GM18511 (cell line): Measurements from ENCODE around the gene PRICKLE1.

Experiments used
- ATAC-seq: cut with Tn5 transposase; IDR thresholded peaks from one replicate; pipeline ENCODE4 v1.9.1; 2021; ENCODE audit warnings: mild to moderate bottlenecking, moderate library complexity; ENCODE audit not compliant: unreplicated experiment

PRICKLE1 gene

GRCh38 chr12:42496886-42497285 is 92.7 kb downstream of the PRICKLE1 start:
- ATAC-seq, result no peak

DNA sequence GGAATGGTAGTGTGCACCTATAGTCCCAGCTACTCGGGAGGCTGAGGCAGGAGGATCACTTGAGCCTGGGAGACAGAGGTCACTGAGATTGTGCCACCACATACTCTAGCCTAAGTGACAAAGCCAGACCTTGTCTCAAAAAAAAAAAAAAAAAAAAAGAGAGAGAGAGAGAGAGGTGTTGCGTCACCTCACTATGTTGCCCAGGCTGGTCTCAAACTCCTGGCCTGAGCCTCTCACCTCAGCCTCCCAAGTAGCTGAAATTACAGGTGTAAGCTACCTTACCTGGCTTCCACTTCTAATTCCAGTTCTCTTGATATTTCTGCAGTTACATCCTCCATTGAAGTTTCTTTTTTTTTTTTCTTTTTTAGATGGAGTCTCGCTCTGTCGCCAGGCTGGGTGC is 94.3 kb downstream of the PRICKLE1 start:
- no peak for ATAC-seq

GRCh38 chr12:42492267-42492666 is 97.3 kb downstream of the PRICKLE1 start:
- no peak for ATAC-seq

GRCh38 chr12:42490261-42490842 is 99.2 kb downstream of the PRICKLE1 start:
- no peak for ATAC-seq

DNA sequence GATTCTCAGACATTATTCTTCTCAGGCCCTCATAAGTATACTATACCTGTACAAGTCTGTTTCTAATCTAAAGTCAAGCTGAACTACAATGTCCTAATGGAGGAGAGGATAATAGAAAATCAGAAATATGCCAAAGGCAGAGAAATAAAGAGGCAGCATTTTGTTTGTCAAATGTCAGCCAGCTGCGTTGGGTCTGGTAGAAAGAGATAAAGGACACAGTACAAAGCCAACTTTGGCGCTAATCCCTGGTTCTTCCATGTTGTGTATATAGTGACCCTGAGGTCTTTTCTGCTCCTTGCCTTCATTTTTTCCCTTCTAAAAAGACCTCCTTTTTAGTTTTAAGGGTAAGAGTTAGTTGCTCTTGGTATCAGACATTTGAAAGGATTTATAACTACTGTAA is 103.1 kb downstream of the PRICKLE1 start:
- ATAC-seq, result no peak

DNA sequence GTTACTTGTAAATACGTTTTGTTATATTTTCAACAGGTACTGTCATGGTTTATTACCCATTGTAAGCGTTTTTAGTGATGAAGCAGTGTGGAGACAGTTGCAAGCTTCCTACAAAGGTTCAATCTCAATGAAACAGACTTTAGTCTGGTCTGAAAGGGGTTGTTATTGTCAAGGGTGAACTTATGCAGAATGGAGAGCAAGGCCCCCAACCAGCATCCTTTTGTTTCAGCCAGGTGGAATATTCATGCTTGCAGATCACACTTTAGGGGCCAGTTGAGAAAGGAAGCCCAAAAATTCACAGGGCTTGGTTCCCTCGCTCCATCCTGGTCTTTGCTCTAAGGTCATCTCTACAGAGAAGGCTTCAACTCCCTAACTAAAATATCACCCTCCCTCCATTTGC is 103.7 kb downstream of the PRICKLE1 start:
- ATAC-seq, result no peak

DNA sequence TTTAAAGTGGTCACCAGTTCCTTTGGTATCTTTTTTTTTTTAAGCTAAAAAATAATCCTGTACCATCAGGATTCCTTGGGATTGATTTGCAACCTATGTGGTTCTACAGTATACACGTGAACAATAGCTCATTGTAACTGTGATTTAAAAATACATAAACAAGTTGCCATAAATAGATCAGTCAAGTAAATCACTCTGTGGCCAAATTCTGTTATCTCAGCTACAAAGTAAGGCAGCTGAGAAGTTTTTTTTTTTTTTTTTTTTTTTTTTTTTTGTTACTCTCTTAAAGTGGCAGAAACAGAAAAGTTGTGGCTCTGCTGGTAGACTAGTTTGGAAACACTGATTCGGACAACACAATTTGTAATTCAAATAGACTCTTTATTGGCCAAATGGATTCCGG is 104.5 kb downstream of the PRICKLE1 start:
- ATAC-seq, result no peak

DNA sequence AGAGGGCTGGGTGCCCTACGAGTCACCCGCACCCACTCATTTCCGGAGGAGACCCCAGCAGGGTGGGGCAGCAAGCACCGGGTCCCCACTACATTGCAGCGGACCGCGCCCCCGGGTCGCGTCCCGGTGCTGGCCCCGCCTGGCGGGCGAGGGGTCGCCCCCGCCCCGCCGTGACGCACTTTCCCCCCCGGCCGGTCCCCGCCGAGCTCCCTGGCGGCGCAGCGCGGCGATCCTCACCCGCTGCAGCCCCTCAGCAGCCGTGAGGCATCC is 106.1 kb downstream of the PRICKLE1 start:
- ATAC-seq, result peak; percentile 46

GRCh38 chr12:42482748-42483520 is 106.6 kb downstream of the PRICKLE1 start:
- peak; percentile 84 for ATAC-seq

GRCh38 chr12:42482041-42482747 is 107.4 kb downstream of the PRICKLE1 start:
- ATAC-seq, result peak; percentile 0

GRCh38 chr12:42481368-42481767 is 108.2 kb downstream of the PRICKLE1 start:
- no peak for ATAC-seq

- ATAC-seq, result no peak
These were observed 111.6 kb downstream of the PRICKLE1 start for GRCh38 chr12:42477941-42478340.

DNA sequence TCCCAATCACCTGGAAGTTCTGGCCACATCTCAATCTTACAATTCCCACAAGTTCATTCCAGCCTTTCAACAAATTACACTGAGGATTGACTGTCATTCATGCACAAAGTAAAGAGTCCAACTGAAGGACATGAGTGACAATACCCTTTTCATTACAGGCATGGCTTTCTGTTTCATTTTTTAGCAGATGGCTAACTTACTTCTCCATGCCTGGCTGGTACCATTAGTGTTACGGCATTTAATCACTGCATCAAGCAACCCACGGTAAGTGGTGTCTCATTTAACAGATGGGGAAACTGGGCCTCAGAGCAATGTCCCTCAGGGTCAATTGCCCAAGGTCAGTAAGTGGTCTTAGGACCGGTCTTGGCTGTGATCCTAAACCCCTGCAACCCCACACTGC is 114.4 kb downstream of the PRICKLE1 start:
- ATAC-seq, result peak; percentile 68

DNA sequence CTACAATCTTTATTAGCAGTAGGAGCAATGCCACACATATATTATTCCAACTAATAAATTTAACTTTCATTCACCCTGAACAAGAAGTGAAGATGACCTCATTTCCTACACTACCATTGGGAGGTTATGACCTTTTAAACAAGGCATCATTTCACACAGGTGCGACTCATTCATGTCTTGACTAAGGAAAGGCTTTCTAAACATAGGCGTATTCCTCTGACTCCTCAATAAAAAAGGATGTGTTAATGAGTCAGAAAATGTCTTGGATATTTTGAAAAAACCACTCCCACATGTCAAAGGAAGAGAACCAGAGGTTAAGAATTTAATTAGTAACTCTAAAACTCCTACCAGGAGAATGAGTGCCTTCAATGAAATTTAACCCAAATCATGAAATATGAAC is 115.2 kb downstream of the PRICKLE1 start:
- ATAC-seq, result peak; percentile 20

DNA sequence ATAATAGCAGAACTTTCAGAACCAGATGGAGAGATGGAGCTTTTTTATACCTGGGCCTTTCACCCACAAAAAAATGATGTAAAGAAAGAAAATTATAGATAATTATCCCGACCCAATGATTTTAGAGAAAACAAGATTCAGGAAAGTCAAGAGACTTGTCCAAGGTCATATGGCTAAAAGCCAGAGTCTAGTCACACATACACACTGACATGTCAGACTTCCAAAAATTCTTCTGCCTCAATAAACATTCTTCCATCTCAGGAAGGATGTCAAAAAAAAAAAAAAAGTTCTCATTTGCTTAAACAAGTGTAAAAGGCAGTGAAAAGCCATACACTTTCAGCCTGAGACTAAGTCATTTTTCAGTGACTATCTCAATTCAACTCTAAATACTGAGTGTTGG is 116.0 kb downstream of the PRICKLE1 start:
- no peak for ATAC-seq

GRCh38 chr12:42473130-42473529 is 116.4 kb downstream of the PRICKLE1 start:
- no peak for ATAC-seq

DNA sequence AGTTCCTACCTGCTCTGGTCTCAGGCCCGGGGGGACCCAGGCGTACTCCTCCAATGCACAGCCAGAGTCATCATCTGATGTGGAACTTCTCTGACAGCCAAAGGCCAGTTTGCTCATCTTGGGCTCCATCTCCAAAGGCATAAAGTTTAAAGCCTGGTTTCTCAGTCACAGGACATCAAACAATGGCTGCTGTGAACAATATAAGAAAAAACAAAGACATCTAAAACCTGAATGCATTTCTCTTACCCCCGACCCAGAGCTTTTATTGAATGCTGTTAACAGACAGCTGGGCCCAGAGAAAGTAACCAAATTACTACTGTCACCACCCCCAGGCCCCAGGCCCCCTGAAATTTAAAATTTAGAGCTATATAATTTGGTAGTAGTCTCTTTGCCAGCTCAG is 117.2 kb downstream of the PRICKLE1 start:
- ATAC-seq, result no peak

GRCh38 chr12:42469355-42470175 is 120.0 kb downstream of the PRICKLE1 start:
- ATAC-seq, result peak; percentile 93

DNA sequence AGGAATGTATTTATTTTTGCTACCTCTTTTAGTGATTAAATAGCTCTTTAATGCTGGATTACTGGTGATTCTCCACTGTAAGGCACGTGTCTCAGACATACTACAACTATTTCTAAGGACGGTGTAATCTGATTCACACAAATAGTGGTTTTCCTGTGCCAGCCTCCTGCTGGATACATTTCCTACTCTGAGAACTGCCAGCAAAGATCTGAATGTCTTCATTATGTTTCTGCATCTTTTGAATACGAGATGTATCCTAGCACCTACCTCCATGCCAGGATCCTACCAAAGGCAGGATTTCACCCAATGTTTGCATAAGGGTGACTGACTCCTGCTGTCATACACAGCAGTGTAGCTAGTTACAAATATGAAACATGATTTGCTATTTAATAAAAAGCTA is 120.6 kb downstream of the PRICKLE1 start:
- peak; percentile 6 for ATAC-seq

GRCh38 chr12:42468341-42468821 is 121.2 kb downstream of the PRICKLE1 start:
- peak; percentile 42 for ATAC-seq

GRCh38 chr12:42463671-42464070 is 125.9 kb downstream of the PRICKLE1 start:
- ATAC-seq, result no peak
